RKO (cell line): Measurements from ENCODE around the gene CHPF.

Experiments used
- DNase-seq: peaks from one replicate; pipeline ENCODE4 v3.0.0-alpha.2; 2016; ENCODE audit warnings: low spot score

Gene CHPF

DNA sequence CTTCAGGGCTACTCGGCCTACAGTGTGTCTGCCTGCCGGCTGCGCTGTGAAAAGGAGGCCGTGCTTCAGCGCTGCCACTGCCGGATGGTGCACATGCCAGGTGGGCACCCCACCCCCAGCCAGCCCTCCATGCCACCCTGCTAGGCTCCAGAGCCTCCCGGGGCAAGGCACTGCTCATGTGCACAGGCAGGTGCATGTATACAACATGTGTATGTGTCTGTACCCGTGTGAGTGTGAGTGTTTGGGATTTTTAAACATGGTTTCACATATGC is 11.3 kb downstream of the CHPF start:
- no peak for DNase-seq

DNA sequence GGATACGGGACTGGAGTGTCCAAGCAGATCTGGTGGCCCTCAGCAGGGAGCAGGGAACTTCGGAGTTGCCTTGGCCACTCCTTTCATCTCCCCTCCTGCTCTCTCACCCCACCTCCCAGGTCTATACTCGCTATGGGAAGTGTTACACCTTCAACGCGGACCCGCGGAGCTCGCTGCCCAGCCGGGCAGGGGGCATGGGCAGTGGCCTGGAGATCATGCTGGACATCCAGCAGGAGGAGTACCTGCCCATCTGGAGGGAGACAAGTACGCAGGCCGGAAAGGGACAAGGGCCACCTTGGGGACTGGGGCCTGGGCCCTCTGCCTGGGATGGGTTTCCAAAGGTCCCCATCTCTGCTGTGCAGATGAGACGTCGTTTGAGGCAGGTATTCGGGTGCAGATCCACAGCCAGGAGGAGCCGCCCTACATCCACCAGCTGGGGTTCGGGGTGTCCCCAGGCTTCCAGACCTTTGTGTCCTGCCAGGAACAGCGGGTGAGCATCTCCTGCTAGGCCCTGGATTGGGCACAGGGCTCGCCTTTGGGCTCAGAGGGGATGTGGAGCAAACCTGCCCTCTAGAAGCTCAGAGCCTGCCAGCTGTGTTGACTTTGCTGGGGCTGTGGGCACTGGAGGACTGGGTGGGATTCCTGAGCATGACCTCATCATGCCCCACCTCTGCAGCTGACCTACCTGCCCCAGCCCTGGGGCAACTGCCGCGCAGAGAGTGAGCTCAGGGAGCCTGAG is 11.8 kb downstream of the CHPF start:
- DNase-seq: no peak

DNA sequence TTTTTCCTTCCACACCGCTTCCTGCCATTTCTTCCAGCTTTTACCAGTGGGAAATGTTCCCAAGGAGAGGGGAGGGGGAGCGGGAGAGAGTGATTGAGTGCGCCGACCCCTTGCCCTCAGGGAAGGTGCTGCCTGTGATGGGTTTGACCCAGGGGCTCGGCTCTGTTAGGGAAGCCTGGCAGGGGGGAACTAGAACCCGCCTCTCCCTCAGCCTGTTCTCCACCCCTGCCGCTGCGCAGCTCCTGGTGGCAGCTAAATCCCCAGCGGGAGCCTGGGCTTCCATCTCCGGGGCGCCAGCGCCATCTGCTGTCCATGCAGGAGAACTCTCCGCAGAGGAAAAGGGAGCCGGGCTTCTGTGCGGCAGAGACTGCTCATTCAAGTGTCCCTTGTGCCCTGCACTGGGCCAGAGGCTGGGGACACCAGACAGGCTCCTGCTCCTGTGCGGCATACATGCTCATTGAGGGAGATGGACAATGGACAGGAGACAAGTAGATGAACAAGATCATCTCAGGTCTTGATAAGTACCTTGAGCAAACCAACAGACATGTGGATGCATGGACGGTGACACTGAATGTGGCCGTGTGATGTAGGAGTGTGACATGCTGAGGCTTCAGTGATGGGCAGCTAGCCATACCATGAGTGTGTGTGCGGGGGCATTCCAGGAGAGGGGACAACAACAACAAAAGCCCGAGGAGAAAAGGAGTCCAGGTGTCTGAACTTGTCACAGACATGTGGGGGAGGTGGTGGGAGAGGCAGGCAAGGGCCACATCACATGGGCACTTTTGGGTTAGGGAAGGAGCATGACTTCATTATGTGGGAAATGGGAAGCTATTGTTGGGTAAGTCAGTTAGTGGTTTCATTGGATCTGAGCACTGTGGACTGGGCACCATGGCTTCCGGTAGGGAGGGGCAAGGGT is 13.3 kb downstream of the CHPF start:
- peak; percentile 84 for DNase-seq

DNA sequence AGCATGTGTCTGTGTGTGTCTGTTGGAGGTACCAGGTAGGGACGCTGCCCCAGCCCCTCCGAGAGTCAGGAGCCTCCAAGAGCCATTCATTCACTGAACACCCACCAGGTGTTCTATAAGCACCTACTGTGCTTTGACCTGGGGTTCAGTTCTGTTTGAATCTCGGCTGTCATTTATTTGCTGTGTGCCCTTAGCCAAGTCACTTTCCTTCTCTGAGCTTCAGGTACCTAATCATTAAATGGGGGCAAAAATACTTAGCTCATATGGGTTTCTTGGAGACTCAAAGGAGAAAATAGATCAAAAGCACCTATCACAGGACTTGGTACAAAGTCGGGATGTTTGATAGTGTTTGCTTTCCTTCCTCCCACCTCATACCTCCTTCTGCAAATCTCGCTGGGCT is 16.1 kb downstream of the CHPF start:
- no peak for DNase-seq

DNA sequence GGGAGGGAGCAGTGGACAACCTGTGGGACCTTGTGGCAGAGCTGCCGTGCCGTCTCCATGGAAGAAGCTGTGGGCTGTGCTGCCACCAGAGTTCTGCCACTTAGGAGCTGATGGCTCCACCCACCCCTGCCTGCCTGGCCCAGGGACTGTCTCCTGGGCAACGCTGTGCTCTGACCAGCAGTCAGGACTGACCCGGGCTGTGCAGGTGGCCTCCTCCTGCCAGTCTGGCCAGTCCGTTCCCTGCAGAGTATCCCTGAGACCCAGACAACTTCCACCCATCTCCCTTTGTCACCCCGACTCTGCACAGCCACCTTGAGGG is 16.6 kb downstream of the CHPF start:
- DNase-seq: no peak

DNA sequence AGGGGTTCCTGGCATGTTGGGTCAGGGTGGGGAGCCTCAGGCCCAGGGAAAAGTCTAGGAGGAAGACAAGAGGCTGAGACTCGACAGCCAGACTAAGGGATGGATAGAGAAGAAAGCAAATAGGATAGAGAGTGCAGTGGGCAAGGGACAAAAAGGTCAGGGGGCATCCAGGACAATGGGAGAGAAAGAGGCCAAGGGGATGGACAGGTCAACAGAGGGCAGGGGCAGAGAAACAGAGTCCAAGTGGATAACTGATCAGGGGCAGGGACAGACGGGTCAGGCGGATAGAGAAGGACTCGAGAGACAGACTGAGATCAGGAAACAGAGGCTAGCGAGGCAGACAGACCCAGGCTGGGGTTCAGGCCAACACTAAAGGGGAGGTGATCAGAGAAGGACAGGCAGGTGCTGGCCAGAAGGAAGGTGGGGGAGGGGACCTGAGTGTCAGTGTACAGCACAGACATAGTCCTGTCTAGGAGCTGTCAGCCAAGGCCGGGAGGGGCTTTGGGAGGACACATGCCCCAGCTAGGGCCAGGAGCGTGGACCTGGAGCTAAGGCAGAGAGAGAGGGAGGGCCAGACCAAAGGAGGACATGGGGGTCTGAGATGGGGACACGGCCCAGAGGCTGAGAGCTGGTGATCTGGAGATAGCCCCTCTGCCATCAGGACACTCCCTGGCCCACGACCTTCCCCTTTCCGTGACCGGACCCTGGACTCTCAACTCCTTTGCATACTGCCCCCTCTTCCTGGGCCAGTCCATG is 17.1 kb downstream of the CHPF start:
- no peak for DNase-seq

DNA sequence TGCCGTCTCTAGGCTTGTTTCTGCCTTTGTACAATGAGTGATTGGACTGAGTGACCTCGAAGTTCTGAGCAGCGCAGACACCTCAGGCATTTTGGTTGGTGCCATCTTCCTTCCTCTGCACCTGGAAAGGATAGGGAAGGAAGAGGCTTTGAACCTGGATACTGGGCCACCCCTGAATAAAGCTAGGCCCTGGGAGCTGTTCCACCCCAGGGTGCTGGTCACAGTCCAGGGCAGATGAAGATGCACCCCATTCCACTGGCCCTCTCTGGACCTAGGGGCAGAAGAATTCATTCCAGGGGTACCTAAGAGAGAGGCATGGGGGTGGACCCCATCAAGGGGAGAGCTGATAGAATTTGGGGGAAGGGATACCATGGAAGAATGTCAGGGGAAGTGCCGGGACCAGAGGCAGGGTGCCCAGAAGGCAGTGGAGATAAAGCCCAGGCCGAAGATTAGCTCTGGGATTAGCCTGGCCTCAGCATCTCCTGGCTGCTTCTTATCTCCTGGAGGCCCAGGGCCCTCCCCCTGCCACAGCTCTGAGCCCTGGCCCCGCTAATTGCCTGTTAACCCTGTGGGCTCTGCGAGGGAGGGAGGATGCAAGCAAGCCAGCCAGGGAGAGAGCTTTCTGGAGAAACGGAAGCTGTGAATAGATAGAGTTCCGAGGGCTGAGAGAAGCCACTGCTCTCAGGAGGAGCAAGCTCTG is 17.9 kb downstream of the CHPF start:
- no peak for DNase-seq

DNA sequence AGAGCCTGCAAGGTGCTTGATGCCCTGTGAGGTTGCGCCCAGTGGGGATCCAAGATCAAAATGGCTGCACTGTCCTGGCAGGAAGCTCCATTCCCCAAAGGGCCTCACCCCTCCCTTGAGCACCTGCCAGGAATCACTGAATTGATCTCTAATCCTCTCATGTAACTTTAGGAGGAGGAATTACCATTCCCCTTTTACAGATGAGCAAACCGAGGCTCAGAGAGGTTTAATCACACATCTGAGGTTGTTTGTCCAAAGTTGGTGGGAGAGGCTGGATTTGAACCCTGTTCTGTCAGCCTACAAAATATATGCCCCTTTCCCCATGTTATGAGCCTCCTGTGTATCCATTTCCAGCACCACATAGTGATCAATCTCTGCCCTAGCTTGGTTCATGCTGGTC is 18.8 kb downstream of the CHPF start:
- no peak for DNase-seq

DNA sequence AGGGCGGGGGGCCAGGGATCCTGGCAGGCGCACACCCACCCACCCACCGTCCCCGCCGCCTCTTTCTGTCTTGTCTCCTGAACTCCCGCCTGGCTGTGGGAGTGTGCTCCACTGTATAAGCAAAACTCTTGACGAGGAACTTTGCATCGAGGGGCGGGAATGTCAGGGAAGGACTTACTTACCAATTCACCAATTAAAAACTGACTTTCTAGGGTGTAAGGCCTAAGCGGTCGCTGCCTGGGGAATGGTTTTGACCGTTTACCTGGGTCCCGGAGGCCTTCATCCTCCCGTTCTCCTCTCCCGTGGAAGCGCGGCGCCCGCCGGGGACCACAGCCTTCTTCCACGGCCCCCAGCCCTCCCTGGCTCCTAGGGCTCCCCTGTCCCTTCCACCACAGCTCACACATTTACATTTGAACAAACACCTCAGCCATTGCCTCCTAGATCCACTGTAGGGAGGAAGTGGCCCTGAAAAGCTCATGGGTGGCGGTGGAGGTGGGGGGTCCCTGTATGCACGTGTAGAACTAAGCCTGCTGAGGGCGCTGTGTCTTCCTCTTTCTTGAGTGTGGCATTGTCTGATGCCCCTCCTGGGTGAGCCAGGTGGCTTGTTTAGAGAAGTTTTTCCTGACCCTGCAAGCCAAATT is 20.5 kb downstream of the CHPF start:
- no peak for DNase-seq

DNA sequence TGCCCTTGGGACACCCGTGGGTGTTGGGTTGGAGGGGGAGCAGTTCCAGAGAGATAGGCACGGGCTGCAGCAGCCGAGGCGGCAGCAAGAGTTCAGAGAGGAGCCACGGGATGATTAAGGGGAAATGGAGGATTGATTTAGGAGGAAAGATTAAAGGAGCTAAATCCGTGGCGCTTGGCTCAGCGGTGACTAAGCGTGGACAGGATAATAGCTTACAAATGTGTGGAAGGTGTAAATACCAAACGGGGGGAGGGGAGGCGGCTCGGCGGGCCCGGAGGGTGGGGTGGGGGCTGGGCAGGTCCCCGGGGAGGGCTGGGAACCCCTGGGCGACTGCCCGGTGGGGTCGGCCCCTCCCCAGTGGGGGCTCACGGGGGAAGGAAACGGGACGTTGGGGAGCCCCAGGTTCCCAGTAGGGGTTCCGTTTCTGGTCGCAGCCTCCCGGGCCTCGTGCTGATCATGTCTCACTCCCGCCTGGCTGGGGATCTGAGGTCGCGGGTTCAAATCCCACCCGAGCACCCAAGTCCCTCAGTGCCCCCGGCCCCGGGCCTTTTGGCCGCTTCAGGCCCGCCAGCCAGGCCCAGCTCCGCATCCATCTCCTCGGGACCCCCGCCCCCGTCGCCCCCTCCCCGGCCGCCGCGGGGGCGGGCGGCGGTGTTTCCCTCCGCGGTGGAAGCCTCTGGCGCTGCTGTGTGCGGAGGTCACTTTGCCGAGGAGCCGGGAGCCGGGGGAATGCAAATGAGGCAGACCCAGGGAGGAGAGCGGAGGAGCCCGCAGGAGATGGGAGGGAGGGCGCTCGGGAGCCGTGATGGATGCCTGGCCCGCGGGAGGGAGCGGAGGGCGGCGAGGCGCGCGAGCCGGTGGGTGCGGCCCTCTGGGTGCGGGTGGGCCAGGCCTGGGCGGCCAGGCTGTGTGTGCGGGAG is 21.2 kb downstream of the CHPF start:
- DNase-seq: peak; percentile 46

DNA sequence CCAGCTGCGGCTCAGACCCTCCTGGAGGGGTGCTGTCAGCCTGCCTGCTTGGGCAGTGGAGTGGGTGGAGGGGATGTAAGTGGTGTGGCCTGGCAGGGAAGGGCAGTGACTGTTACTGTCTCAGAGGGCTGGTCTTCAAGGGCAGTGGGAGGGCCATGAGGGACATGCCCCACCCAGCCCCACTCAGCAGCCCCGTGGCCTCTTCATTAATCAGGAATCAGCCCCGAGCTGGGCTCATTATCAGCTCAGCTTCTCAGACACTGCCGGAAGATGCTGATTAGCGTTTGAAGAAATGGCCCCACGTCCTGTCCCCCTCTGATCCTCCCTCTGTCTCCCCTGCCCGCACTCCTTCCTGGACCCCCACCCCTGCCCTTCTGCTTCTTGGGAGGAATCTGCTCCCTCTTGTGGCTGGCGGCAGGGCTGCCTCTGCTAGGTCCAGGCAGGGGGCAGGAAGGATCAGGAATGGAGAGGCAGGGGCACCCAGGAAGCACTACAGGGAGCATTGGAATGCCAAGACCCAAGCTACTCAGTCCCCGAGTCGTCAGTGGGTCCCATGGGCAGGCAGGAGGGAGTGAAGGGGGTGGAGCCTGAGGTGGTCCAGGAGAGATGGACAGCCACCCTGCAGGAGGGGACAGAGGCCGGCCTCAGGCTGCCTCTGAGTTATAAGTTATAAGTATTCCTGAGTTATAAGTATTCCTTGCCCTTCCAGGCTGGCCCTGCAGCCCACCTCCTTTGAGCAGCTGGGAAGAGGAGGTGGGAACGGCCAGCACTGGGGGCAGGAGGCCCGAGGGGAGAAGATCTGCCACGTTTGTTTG is 22.3 kb downstream of the CHPF start:
- DNase-seq: no peak

DNA sequence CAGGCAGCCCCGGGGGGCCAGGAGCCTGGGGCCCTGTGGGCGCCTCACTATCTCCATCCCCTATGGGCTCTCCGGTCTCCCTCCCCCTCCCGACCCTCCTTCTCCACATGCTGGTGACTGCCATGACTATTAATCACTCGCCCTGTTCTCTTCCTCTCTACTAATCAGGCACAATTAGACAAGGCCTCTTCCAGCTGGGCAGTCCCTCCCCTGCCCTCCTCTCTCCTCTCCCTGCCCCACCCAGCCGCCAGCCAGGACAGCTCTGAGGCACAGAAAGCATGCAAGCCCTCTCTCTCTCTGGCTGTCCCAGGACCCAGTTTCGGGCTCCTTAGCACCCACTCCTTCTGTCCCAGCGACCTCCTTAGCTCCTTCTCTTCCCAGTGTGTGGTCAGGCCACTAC is 23.5 kb downstream of the CHPF start:
- no peak for DNase-seq

DNA sequence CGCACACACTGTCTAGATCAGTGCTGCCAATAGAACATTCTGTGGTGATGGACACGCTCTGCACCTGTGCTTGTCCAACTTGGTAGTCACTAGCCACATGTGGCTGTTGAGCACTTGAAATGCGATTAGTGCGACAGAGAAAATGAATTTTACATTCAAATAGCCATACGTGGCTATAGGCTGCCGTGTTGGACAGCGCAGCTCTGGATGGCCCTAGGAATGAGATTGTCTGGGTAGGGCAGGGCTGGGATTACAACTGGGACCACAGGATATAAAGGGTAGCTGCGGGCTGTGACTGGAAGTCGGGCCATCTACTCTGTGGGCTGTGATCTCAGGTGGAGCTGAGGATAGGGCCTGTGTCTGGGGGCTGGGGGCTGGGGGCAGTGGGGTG is 24.1 kb downstream of the CHPF start:
- DNase-seq: no peak

DNA sequence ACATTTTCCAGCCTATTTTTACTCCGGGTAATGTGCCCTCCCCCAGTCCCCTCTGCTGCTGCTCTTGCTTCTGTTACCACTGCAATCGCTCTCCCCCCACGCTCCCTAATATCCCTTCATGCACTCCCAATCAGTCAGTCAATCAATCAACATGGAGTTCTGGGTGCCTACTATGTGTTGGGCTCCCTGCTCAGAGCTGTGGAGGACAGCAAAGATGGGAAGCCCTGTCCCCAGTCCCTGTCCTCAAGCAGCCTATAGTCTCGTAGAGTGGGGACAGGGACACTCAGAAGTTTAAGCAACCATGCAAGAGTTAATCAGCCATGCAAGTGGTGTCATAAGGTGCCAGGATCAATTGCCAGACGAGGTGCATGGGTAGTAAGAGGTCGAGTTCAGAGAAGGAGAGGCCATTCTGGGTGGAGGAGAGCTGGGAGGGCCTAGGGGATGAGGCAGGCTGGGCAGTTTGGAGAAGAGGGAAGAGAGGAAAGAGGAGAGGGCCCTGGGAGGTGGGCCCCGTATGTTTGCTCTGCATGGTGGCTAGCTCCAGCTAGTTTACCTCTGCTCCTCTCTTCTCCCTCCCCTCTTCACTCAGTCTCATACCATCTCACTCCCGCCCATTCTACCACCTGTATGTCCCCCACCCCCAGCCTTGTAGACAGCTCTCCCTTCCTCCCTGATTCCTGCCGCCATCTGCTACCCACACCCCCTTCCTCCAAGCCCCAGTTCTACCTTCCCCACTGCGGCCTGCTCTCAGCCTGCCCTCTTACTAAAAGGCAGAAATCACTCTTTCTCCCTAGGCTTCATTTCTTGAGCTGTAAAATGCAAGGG is 25.4 kb downstream of the CHPF start:
- DNase-seq: no peak

DNA sequence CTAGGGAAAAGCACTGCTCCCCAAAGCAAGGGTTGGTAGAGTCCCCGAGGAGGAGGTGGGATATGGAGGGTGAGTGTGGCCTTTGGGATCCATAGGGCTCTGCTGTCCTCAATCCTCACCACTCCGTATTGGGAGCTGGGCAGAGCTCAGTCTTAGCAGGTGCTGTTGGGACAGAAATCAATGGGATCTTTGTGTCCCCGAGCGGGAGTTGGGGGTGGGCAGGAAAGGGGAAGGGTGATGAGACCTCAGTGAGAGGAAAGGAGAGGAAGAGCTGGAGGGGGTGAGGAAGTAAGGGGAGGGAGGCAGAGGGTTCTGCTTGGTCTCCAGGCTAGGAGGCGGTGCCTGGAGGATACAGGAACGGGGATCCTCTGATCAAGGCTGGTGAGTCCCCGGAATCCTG is 26.7 kb downstream of the CHPF start:
- no peak for DNase-seq

DNA sequence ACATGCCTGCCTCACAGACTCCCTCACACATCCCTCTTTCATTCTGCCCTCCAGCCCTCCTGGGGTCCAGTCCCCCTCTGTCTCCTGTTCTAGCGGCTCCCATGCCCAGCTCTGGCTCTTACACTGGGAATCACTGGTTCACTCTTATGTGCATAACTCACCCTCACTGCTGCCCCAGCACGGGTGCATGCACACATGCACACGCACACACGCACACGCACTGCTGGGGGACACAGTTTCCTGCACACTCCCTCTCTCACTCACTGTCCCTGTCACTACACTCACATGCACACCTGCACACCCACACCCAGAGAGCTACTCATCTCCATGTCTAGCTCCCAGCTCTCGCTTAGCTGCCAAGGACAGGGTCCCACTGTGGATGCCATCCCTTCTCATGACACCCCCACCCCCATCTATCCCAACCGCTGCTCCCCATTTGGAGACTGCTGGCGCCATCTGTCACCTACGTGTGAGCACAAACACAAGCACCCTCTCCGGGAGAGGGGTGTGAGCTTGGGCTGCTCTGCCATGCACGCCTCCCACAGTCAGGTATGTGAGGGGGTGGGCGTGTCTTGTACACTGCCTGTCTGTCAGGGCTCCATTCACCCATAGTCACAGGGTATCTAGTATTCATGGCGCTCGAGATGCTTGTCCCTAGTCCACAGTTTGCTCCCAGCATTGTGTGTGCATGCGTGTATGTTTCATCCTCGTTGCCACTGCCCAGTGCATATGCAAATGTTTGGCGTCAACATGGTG is 27.6 kb downstream of the CHPF start:
- DNase-seq: no peak

DNA sequence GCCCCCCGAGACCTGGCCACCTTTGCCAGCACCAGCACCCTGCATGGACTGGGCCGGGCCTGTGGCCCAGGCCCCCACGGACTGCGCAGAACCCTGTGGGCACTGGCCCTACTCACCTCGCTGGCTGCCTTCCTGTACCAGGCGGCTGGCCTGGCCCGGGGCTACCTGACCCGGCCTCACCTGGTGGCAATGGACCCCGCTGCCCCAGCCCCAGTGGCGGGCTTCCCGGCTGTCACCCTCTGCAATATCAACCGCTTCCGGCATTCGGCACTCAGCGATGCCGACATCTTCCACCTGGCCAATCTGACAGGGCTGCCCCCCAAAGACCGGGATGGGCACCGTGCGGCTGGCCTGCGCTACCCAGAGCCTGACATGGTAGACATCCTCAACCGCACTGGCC is 28.8 kb downstream of the CHPF start:
- DNase-seq: no peak

DNA sequence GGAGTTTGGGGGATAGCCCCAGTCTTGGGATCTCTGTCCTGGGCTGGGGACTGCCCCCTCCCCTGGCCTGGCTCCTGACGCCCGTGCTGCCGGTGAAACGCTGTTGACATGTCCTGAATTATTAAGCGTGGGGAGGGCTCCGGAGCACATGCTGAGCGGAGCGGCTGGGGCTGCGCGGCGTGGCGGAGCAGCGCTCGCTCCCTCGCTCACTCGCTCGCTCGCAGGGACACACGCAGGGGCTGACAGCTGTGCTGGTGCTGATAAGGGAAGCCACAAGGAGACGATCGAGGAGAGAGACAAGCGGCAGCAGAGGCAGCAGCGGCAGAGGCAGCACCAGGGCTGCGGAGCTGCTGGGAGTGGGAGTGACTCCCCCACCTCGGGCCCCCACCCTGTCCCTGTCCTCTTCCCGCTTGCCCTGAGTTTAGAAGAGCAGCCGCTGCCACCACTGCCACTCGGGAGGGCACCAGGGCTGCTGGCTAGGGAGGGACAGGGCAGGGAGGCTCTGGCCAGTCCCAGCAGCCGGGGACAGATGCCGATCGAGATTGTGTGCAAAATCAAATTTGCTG is 29.3 kb downstream of the CHPF start, which contains the start of gene ASIC4:
Gene ASIC4, plus strand, starts transcription at position 287 of the 566 bp plus-strand sequence. Its CDS starts 243 bp downstream, at position 530.
- no peak for DNase-seq
